Right lung (tissue), 5 donors: ENCODE measurements around the gene ZMYND11. TPM values are rescaled to one million over a fixed set of nuclear protein-coding genes. Genes with fewer than 3 reads are reported as not detected.

Source experiments
- DNase-seq, 2 donors: peaks; one replicate each; pipeline ENCODE4 v3.0.0-alpha.2; 2013
- polyA plus RNA-seq, 5 donors: library from polyadenylated mRNA; unstranded; fragments of 120-200 nt; gene quantifications; one replicate each; pipeline versions ENCODE4 v1.2.1 to v1.2.3, GENCODE V29; 2013; ENCODE audit warnings: inconsistent platforms in 1 of 5, low replicate concordance in 1 of 5; ENCODE audit not compliant: insufficient read length in 5 of 5, insufficient read depth in 1 of 5

ZMYND11 gene
- polyA plus RNA-seq, 5 donors, result 87.6 to 131 (median 124) TPM

- no peak for DNase-seq
Measured at GRCh38 chr10:190216-190615, 55.0 kb downstream of the ZMYND11 start.

DNA sequence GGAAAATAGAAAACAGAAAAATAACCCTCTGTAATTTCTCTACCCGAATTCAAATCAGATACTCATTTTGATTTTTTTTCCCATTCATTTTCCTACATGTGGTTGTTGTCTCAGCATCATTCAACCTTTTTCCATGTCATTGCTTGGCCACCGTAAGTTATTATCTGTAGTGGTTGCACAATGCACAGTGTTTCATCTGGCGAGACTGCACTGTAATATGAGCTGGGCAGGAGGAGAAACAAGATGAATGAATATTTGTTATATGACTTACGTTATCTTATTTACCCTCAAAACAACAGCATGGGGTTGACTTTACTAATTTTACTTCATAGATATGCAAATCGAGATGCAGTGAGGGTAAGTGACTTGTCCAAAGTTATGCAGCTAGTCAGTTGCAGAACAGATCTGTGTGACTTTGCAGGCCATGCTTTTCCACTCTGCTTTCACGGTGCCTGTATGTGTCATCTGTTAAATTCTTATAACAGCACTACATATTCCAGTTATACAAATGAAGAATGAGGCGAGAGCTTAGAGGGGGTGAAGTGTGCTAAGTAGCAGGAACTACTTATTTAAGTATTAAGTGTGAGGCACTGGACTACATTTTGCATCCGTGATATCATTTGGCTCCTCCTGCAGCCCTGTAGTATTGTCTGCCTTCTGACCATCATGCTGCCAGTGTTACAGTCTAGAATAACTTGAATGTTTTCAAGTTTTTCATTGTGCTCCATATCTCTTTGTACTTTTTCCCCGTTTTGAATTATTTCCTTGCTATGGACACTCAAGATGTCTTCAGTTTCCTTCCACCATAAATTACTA, 56.7 kb downstream of the ZMYND11 start:
- peak; percentile 49 to 54 for DNase-seq

DNA sequence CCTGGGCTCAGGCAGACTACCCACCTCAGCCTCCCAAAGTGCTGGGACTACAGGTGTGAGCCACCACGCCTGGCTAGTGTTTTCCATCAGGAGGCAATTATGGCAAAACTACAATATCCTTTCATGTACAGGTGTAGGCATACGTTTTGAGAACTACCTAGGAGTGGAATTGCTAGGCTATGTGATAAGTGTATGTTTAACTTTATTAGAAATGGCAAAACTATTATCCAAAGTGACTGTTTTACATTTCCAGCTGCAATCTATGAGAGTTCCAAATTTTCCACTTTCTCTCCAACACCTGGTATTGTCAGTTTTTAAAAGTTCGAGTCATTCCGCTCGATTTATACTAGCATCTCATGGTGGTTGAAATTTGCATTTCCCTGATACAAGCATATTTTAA, 59.0 kb downstream of the ZMYND11 start:
- no peak for DNase-seq

- no peak for DNase-seq
Measured at GRCh38 chr10:200405-200804, 65.2 kb downstream of the ZMYND11 start.

DNA sequence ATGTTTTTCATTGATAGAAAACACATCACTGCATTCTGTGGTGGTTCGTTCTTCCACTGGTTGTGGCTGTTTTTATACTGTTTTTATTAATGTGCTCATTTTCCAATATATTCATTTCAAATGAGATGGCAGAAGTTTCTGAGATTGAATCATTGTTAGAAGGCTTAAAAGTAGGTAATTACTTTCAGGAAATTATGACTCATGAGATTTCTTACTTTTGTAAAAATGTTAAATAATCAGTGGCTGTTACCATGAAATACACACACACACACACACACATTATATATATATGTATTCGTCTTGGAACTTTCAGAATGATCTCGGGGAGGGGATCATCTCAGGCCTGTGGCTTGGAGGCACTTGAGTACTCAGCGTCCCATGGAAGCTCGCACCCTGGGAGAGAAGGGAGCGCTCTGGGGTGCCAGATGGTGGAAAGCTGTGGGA, 66.1 kb downstream of the ZMYND11 start:
- no peak for DNase-seq

- no peak for DNase-seq
Measured at GRCh38 chr10:208616-209015, 73.4 kb downstream of the ZMYND11 start.

- DNase-seq, result no peak
Measured at GRCh38 chr10:209357-209756, 74.1 kb downstream of the ZMYND11 start.

- no peak for DNase-seq
Measured at GRCh38 chr10:210297-210696, 75.0 kb downstream of the ZMYND11 start.

DNA sequence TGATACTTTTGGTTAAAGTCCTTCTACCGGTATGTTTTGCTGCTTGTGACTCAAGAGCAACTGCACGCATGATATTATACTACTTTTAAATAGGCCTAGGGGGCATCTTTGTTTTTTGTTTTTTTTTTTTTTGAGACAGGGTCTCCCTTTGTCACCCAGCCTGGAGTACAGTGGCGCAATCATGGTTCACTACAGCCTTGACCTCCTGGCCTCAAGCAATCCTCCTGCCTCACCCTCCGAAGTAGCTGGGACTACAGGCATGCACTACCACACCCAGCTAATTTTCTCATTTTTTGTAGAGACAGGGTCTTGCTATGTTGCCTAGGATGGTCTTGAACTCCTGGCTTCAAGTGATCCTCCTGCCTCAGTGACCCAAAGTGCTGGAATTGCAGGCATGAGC, 80.2 kb downstream of the ZMYND11 start:
- DNase-seq, result no peak

GRCh38 chr10:218798-219197, 83.5 kb downstream of the ZMYND11 start:
- no peak for DNase-seq

DNA sequence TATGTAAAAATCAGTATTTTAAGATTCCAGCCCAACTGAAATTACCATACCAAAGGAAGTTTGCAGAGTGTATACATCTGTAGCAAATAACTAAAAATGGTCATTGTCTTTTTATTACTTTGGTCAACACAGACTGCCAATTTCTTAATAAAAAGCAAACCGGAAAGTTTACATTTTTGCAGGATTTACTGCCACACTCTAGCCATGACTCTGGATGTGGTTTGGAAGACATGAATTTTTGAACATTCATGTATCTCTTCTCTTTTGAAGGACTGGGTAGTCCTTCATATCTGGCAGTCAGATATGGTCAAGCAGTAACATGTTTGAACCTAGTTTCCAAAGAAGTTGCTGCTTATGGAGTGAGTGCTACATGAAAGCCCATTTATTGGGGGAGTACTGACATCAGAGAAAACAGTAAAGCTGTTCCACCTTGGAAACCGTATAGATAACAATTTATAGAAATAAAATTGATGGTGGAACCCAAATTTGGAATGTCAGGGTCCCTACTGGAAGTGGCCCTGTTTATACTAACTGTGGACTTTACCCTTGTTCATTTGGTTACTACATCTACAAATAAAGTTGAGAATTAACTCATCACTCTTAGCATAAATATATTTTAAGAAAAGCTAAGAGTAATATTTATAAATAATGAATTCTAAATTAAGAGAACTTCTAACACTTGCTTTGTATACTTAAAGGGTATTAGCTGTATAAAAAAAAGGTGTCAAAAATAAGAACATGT, 84.6 kb downstream of the ZMYND11 start:
- DNase-seq, result no peak

DNA sequence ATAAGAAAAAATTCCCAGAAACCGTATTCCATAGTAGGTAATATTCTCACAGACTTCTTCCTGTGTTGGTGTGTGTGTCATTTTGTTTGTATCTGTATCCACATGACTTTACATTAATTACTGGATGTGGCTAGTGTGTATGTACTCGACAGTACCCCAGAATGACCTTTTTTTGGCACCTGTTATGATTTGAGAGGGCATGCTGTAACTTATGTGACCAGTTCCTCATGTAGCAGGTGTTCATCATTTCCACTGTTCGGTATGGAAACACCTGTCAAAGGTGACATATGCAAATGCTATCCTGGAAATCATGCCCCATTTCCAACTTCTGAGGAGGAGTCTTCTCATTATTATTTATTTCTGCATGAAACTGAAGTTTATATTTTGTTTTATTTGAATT, 89.3 kb downstream of the ZMYND11 start:
- DNase-seq, result no peak

DNA sequence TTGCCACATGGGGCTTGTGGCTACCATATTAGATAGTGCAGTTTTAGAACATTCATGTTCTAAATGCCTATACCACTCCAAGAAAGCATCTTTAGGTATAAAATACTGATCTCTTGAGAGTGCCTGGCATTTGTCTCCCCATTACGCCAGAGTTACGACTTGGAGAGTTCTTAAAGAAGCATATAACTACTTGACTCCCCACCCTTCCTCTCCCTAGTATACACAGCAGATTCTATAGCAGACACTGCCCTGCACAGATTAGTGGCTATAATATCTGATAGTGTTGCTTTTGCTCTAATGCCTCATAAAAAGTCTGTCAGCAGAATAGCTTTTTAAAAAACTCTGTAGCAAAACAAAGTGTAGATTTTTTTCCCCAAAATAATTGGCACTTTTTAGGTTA, 90.8 kb downstream of the ZMYND11 start:
- no peak for DNase-seq

- DNase-seq, result no peak
Measured at GRCh38 chr10:227014-227413, 91.8 kb downstream of the ZMYND11 start.

DNA sequence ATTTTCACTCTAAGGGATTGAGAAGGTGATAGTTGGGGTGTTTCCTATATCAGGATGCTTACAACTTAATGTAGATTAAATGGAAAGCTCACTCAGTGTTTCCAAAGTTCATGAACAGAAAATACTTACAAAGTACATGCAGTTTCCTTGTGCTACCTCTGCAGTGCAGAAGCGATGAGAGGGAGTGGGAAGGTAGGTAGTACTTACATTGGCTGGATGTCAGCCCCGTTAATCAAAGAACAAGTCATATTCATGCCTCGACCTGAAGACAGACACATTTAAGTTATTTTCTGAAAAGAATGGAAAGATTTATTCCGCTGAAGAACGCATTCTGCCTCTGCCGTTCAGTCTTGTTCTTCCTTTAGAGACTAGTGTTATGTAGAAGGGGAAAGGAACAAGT, 93.1 kb downstream of the ZMYND11 start:
- no peak for DNase-seq

DNA sequence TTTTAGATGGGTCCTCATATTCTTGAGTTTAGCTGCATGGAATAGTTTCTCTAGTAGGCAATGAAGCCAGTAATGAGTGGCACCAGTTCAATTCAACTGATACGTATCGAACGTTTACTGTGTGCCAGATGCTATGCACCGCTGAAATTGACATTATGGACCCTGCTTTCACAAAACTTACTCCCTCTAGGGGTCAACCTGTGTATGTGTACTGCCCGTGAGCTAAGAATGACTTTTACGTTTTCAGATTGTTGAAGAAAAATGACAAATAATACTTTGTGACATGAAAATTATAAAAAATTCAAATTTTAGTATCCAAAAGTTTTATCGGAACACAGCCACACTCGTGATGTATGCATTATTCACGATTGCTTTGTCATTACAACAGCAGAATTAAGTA, 95.5 kb downstream of the ZMYND11 start:
- no peak for DNase-seq

DNA sequence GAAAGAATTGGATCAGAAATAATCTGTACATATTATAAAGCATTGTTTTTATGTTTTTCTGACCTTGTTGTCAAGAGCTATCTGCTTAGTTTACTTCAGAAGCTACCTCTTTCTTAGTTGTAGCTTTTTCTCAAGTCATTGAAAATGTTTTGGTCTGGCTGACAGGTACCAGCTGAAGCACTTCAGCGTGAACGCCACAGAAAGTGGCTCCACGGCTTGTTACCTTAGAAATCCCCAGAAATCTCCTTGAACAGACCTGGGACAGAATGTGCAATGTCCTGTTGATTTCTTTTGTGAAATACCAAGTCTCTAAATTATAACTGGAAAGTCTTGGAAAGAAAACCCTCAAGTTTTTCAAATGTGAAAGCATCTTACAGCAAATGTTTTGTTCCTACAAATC, 96.8 kb downstream of the ZMYND11 start:
- no peak for DNase-seq

- DNase-seq, result no peak
Measured at GRCh38 chr10:232878-233277, 97.6 kb downstream of the ZMYND11 start.

DNA sequence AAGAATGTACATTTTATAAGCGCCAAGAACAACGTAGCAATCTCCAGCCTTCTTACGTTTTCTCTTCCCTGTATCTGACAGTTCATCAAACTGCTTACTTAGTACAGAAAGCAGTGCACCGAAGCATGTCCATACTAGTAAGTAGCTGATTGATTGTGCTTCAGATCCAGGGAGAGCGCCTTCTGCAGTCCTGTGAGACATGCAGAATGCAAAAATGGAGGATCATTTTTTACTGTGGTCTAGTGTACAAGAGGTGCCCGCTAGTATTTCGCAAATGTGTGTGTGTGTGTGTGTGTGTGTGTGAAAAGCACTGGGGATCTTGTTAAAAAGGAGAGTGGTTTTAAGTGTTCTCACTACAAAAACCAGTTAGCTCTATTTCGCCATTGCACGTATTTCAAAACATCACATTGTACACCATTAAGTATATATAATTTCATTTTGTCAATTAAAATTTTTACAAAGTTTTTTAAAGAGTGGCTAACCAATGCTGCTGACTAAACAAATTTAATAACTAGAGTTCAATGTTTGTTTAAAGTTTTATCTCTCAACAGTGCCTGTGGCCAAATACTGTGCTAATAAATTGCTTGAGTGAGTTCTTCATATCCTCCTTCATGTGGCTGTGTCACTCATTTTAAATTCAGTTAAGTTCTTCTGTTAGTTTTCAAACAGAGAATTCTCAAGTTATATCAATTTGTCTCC, 99.6 kb downstream of the ZMYND11 start:
- peak in 1 of 2 donors; percentile 13 for DNase-seq

DNA sequence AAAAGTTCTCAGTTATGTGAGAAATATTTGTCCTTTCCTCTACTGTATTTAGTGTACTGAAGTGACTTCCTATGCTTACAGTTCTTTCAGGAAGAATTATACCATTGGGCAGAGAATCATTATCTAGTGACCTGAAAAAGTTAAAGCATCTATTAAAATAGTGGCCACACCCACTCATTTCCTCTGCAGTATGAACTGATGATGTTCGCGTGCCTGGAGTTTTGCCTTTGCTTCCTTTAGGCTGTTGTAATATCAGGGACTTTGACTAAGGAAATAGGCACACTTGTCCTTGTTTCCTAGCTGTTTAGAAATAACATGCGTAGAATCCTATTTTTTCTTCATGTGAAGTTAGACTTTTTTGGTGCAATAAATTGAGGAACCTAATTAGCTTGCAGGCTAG, 100.7 kb downstream of the ZMYND11 start:
- no peak for DNase-seq

GRCh38 chr10:239109-239508, 103.9 kb downstream of the ZMYND11 start:
- DNase-seq, result no peak

- DNase-seq, result no peak
Measured at GRCh38 chr10:241451-241850, 106.2 kb downstream of the ZMYND11 start.
